CD4-positive, alpha-beta T cell treated with Interleukin-17A for 1 hour (primary cell): ENCODE results near the gene IL4R.
"Not testable (repeated sequence)": the region's sequence is repeated elsewhere in the genome, so short reads cannot be mapped to it uniquely, and the experiment has no call there.

Source experiments
- DNase-seq: peaks from one replicate; pipeline ENCODE4 v3.0.0-alpha.2; 2020

The IL4R gene

GRCh38 chr16:27316038-27316680 is 2.4 kb downstream of the IL4R start:
- DNase-seq = no peak

- DNase-seq = no peak
These were observed 3.5 kb downstream of the IL4R start for GRCh38 chr16:27317320-27317719.

GRCh38 chr16:27317738-27318391 is 4.1 kb downstream of the IL4R start:
- DNase-seq = no peak

DNA sequence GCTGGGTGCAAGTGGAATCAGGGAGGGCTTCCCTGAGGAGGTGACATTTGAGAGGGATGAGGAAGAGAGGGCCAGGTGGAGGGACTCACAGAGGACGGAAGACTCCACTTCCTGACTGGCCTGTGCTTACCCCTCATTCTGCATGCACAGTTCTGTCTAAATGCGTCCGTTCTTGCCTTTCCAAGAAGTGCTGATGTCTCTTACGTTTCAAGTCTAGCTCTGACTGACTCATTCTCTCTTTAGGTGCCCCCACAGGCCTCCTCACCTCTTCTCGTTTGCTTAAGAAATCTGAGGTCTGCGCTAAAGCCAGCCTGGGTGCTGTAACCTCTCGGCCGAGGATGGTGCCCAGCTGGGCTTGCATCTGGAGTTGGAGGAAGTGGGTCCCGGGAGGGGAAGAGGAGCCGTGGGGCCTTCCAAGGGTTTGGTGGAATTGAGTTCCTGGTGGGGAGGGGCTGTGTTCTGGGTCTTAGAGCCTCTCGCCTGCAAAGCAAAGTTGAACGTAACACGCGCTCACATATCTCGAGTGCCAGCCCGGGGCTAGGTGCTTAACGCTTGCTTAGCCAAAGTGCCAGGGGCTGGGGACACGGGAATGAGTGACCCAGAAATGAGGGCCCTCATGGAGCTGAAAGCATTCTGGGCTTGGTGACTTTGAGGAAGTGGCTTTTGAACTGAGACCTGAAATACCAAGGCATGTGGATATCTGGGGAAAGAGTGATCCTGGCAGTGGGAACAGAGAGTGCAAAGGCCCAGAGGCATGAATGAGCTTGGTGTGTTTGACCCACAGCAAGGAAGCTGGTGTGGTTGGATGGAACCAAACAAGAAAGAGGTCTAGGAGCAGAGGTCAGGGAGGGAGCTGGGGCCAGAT is 4.8 kb downstream of the IL4R start:
- DNase-seq = peak; percentile 50

DNA sequence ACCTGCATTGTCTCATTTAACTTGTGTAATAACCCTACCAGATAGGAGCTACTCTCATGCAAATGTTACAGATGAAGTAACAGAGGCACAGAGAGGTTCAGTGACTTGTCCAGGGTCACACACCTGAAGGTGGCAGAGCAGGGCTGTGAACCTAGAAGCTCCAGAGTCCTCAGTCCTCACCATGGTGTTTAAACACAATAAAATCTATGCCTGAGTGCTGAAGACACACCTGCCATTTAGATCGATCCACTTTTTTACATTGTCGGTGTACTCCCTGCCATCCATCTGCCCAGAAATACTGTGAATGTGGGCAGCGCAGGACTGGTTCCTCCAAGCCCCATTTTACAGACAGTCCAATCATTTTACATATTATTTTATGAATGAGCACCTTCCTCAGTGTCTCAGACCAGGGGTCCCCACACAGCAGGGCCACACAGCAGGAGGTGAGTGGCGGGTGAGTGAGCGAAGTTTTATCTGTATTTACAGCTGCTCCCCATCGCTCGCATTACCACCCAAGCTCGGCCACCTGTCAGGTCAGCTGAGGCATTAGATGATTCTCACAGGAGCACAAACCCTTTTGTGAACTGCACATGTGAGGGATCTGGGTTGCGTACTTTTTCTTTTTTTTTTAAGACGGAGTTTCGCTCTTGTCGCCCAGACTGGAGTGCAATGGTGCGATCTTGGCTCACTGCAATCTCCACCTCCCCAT is 5.6 kb downstream of the IL4R start:
- DNase-seq = no peak

DNA sequence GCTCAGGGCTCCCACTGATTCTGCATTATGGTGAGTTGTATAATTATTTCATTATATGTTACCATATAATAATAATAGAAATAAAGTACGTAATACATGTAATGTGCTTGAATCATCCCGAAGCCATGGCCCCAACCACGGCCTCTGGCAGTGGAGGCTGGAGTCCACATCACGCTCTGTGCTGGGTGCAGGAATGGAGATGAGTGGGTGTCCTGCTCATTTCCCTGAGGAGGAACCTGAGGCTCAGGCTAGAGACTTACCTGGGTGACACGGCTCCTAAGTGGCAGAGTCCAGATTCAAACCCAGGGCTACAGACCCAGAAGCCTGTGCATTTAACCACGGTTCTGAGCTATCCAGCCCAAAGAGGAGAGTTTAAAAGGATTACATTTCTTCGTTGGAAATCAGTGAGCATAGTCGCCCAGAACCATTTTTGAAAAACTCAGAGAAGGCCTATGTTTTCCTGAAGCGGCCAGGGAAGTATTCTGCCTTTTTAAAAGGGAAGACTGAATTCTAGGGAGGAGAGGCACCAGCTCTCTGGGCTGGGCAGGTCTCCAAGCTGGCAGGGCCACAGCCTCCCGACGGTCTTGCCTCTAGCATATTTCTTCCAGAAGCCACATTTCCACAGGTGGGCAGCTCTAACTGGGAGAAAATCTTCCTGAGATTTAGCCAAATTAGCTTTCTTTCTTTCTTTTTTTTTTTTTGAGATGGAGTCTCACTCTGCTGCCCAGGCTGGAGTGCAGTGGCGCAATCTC is 6.7 kb downstream of the IL4R start:
- DNase-seq = no peak

GRCh38 chr16:27321013-27321915 is 7.5 kb downstream of the IL4R start:
- DNase-seq = no peak

DNA sequence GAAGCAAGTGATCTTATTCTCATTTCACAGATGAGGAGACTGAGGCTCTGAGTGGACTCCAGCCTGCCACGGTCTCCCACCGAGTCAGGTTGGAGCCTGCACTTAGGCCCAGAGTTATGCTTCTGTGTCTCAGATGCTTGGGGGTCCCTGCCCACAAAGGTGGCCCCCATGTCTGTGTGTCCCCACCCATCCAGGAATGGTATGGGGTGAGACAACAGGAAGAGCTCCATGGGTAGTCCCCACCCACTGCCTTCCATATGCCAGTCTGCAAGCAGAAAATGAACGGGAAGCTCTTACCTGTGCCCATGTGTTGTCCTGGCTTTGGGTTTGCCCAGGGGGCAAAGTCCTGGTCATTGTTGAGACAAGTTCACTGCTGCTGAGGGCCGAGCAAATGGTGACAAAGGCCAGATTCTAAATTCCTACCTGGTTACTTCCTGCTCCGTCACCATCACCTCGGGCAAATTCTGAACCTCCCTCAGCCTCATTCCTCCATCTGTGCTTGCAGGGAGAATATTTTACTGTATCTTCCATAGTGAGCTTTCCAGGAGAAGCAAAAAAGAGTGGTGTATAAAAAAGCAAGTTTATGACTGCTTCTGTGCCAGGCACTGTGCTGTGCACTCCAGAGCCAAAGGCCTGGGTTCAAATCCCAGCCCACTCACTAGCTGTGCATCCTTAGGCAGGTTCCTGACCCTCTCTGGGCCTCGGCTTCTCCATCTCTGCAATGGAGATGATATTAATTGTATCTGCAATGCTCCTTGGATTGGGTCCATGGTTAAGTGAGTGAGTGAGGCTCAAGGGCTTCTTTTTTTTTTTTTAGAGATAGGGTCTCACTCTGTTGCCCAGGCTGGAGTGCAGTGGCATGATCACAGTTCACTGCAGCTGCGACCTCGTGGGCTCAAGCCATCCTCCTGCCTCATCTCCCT is 9.3 kb downstream of the IL4R start:
- DNase-seq = no peak

DNA sequence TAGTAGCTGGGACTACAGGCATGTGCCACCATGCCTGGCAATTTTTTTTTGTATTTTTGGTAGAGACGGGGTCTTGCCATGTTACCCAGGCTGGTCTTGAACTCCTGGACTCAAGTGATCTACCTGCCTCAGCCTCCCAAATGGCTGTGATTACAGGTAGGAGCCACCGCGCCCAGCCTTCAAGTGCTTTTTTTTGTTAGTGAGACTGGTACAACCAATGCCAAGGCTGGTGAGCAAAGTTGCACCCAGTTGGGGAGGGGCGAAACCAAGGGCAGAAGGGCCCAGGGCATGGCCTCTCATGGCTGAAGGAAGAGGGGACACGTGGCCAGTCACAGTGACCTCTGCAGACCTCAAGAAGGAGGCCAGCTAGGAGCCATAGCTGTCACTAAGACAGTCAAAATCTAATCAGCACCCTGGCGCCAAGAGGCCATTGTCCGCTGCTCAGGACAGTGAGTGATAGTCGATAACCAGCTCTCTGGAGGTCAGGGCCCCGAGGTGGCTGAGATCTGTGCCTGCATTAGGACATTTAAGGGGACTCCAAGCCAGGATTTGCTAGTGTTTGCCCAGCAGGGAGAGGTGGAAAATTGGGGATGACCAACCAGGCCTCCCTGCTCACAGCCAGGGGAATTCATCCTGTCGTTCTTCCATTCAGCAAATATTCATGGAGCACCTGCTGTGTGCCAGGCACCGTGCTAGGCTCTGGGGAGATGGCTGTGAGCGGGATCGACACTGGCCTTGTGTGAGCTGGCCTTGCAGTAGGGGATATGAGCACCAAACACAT is 10.2 kb downstream of the IL4R start:
- no peak for DNase-seq

- DNase-seq = no peak
These were observed 11.1 kb downstream of the IL4R start for GRCh38 chr16:27324851-27325301.

GRCh38 chr16:27325736-27326135 is 12.0 kb downstream of the IL4R start:
- no peak for DNase-seq

GRCh38 chr16:27326251-27326650 is 12.5 kb downstream of the IL4R start:
- no peak for DNase-seq

GRCh38 chr16:27326738-27327585 is 13.2 kb downstream of the IL4R start:
- no peak for DNase-seq

- DNase-seq = no peak
These were observed 13.8 kb downstream of the IL4R start for GRCh38 chr16:27327586-27327915.

DNA sequence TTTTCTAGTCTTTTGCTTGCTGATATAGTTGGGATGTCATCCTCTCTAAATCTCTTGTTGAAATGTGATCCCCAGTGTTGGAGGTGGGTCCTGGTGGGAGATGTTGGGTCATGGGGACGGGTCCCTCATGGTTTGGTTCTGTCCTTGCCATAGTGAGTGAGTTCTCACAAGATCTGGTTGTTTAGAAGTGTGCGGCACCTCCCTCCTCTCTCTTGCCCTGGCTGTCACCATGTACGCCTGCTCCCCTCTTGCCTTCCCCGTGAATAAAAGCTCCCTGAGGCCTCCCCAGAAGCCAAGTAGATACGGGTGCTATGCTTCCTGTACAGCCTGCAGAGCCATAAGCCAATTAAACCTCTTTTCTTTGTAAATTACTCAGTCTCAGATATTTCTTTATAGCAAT is 15.2 kb downstream of the IL4R start:
- DNase-seq = no peak

DNA sequence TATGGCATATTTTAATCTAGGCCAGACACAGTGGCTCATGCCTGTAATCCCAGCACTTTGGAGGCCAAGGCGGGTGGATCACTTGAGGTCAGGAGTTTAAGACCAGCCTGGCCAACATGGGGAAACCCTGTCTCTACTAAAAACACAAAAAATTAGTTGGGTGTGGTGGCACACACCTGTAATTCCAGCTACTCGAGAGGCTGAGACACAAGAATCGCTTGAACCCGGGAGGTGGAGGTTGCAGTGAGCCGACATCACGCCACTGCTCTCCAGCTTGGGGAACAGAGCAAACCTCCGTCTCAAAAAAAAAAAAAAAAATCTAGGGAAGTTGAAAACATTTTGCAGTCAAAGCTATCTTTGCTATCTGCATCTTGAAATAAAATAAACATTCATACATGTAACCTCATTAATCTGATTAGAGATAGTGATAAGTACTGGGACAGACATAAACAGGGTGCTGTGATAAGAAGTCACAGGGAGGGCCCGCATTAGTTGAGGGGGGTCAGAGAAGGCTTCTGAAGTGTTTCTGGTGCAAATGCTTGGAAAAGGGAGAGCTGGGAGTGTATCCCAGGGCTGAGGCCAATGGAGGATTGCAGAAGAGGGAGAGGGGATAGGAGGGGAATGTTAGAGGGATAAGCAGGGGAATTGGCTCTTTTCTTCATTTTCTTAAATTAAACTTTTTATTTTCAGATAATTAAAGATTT is 15.8 kb downstream of the IL4R start:
- DNase-seq = not testable (repeated sequence)

- DNase-seq = no peak
These were observed 16.8 kb downstream of the IL4R start for GRCh38 chr16:27330542-27330941.

DNA sequence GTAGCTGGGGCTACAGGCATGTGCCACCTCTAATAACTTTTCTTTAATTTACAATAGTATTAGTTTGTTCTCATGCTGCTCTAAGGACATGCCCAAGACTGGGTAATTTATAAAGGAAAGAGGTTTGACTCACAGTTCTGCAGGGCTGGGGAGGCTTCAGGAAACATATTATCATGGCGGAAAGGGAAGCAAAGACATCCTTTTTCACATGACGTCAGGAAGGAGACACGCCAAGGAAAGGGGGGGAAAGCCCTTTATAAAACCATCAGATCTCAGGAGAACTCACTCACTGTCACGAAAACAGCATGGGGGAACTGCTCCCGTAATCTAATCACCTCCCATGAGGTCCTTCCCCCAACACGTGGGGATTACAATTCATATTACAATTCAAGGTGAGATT is 18.3 kb downstream of the IL4R start:
- no peak for DNase-seq
